ENCODE measurements around the gene GPHN.

GPHN gene

GRCh38 chr14:67111022-67111421, 603.1 kb downstream of the GPHN start:
- Histone ChIP-seq H3K9ac (ENCODE audit: low read depth, low read length) (no peak overlapping the region), H3K4me1 (ENCODE audit: control insufficient read depth, insufficient read depth, low read length) (no peaks in the 10 kb centered on the region), H3K9me3 (ENCODE audit: control insufficient read depth, insufficient read depth, low read length) (no peaks in the 10 kb centered on the region), H3K27me3 (ENCODE audit: control insufficient read depth, insufficient read depth, low read length) (no peaks in the 10 kb centered on the region), H3K36me3 (ENCODE audit: control insufficient read depth, insufficient read depth, low read length) (no peaks in the 10 kb centered on the region), H3K4me3 (ENCODE audit: low read depth, low read length) (no peak overlapping the region)

- H3K4me1 ChIP-seq (ENCODE audit: control insufficient read depth, insufficient read depth, low read length), result no peaks in the 10 kb centered on the region
- H3K4me3 ChIP-seq (ENCODE audit: low read depth, low read length), result no peak overlapping the region
- H3K9ac ChIP-seq (ENCODE audit: low read depth, low read length), result no peak overlapping the region
- no peaks in the 10 kb centered on the region for H3K27me3 ChIP-seq (ENCODE audit: control insufficient read depth, insufficient read depth, low read length)
- H3K36me3 ChIP-seq (ENCODE audit: control insufficient read depth, insufficient read depth, low read length), result no peaks in the 10 kb centered on the region
- no peaks in the 10 kb centered on the region for H3K9me3 ChIP-seq (ENCODE audit: control insufficient read depth, insufficient read depth, low read length)
Observed at GRCh38 chr14:67112344-67112743, 604.4 kb downstream of the GPHN start.

GRCh38 chr14:67127174-67127573, 619.2 kb downstream of the GPHN start:
- H3K4me1 ChIP-seq (ENCODE audit: control insufficient read depth, insufficient read depth, low read length), result no peaks in the 10 kb centered on the region
- no peaks in the 10 kb centered on the region for H3K27me3 ChIP-seq (ENCODE audit: control insufficient read depth, insufficient read depth, low read length)
- no peak overlapping the region for H3K4me3 ChIP-seq (ENCODE audit: low read depth, low read length)
- no peak overlapping the region for H3K9ac ChIP-seq (ENCODE audit: low read depth, low read length)
- no peaks in the 10 kb centered on the region for H3K36me3 ChIP-seq (ENCODE audit: control insufficient read depth, insufficient read depth, low read length)
- no peaks in the 10 kb centered on the region for H3K9me3 ChIP-seq (ENCODE audit: control insufficient read depth, insufficient read depth, low read length)

GRCh38 chr14:67129768-67130167, 621.8 kb downstream of the GPHN start:
- Histone ChIP-seq H3K4me3 (ENCODE audit: low read depth, low read length) (no peak overlapping the region), H3K36me3 (ENCODE audit: control insufficient read depth, insufficient read depth, low read length) (no peaks in the 10 kb centered on the region), H3K27me3 (ENCODE audit: control insufficient read depth, insufficient read depth, low read length) (no peaks in the 10 kb centered on the region), H3K9ac (ENCODE audit: low read depth, low read length) (no peak overlapping the region), H3K4me1 (ENCODE audit: control insufficient read depth, insufficient read depth, low read length) (no peaks in the 10 kb centered on the region), H3K9me3 (ENCODE audit: control insufficient read depth, insufficient read depth, low read length) (no peaks in the 10 kb centered on the region)

GRCh38 chr14:67131691-67132090, 623.7 kb downstream of the GPHN start:
- H3K9me3 ChIP-seq (ENCODE audit: control insufficient read depth, insufficient read depth, low read length), result no peaks in the 10 kb centered on the region
- H3K36me3 ChIP-seq (ENCODE audit: control insufficient read depth, insufficient read depth, low read length), result no peaks in the 10 kb centered on the region
- no peaks in the 10 kb centered on the region for H3K27me3 ChIP-seq (ENCODE audit: control insufficient read depth, insufficient read depth, low read length)
- H3K9ac ChIP-seq (ENCODE audit: low read depth, low read length), result no peak overlapping the region
- H3K4me1 ChIP-seq (ENCODE audit: control insufficient read depth, insufficient read depth, low read length), result no peaks in the 10 kb centered on the region
- no peak overlapping the region for H3K4me3 ChIP-seq (ENCODE audit: low read depth, low read length)

- Histone ChIP-seq H3K4me1 (ENCODE audit: control insufficient read depth, insufficient read depth, low read length) (no peaks in the 10 kb centered on the region), H3K4me3 (ENCODE audit: low read depth, low read length) (no peak overlapping the region), H3K9me3 (ENCODE audit: control insufficient read depth, insufficient read depth, low read length) (no peaks in the 10 kb centered on the region), H3K36me3 (ENCODE audit: control insufficient read depth, insufficient read depth, low read length) (no peaks in the 10 kb centered on the region), H3K27me3 (ENCODE audit: control insufficient read depth, insufficient read depth, low read length) (no peaks in the 10 kb centered on the region), H3K9ac (ENCODE audit: low read depth, low read length) (no peak overlapping the region)
Observed at GRCh38 chr14:67133144-67133543, 625.2 kb downstream of the GPHN start.

- H3K4me3 ChIP-seq (ENCODE audit: low read depth, low read length), result no peak overlapping the region
- no peaks in the 10 kb centered on the region for H3K27me3 ChIP-seq (ENCODE audit: control insufficient read depth, insufficient read depth, low read length)
- H3K9ac ChIP-seq (ENCODE audit: low read depth, low read length), result no peak overlapping the region
- no peaks in the 10 kb centered on the region for H3K36me3 ChIP-seq (ENCODE audit: control insufficient read depth, insufficient read depth, low read length)
- H3K4me1 ChIP-seq (ENCODE audit: control insufficient read depth, insufficient read depth, low read length), result no peaks in the 10 kb centered on the region
- H3K9me3 ChIP-seq (ENCODE audit: control insufficient read depth, insufficient read depth, low read length), result no peaks in the 10 kb centered on the region
Observed at GRCh38 chr14:67133595-67134441, 625.9 kb downstream of the GPHN start.

GRCh38 chr14:67137744-67138371, 629.9 kb downstream of the GPHN start:
- Histone ChIP-seq H3K27me3 (ENCODE audit: control insufficient read depth, insufficient read depth, low read length) (no peaks in the 10 kb centered on the region), H3K4me3 (ENCODE audit: low read depth, low read length) (no peak overlapping the region), H3K9ac (ENCODE audit: low read depth, low read length) (no peak overlapping the region), H3K9me3 (ENCODE audit: control insufficient read depth, insufficient read depth, low read length) (no peaks in the 10 kb centered on the region), H3K4me1 (ENCODE audit: control insufficient read depth, insufficient read depth, low read length) (no peaks in the 10 kb centered on the region), H3K36me3 (ENCODE audit: control insufficient read depth, insufficient read depth, low read length) (no peaks in the 10 kb centered on the region)

GRCh38 chr14:67140556-67140955, 632.6 kb downstream of the GPHN start:
- Histone ChIP-seq H3K9me3 (ENCODE audit: control insufficient read depth, insufficient read depth, low read length) (no peaks in the 10 kb centered on the region), H3K4me1 (ENCODE audit: control insufficient read depth, insufficient read depth, low read length) (no peaks in the 10 kb centered on the region), H3K9ac (ENCODE audit: low read depth, low read length) (no peak overlapping the region), H3K4me3 (ENCODE audit: low read depth, low read length) (no peak overlapping the region), H3K36me3 (ENCODE audit: control insufficient read depth, insufficient read depth, low read length) (no peaks in the 10 kb centered on the region), H3K27me3 (ENCODE audit: control insufficient read depth, insufficient read depth, low read length) (no peaks in the 10 kb centered on the region)

GRCh38 chr14:67141146-67141900, 633.4 kb downstream of the GPHN start:
- no peak overlapping the region for H3K9ac ChIP-seq (ENCODE audit: low read depth, low read length)
- no peaks in the 10 kb centered on the region for H3K9me3 ChIP-seq (ENCODE audit: control insufficient read depth, insufficient read depth, low read length)
- H3K4me1 ChIP-seq (ENCODE audit: control insufficient read depth, insufficient read depth, low read length), result no peaks in the 10 kb centered on the region
- H3K36me3 ChIP-seq (ENCODE audit: control insufficient read depth, insufficient read depth, low read length), result no peaks in the 10 kb centered on the region
- no peak overlapping the region for H3K4me3 ChIP-seq (ENCODE audit: low read depth, low read length)
- no peaks in the 10 kb centered on the region for H3K27me3 ChIP-seq (ENCODE audit: control insufficient read depth, insufficient read depth, low read length)

GRCh38 chr14:67151082-67151666, 643.2 kb downstream of the GPHN start:
- Histone ChIP-seq H3K9ac (ENCODE audit: low read depth, low read length) (no peak overlapping the region), H3K27me3 (ENCODE audit: control insufficient read depth, insufficient read depth, low read length) (no peaks in the 10 kb centered on the region), H3K36me3 (ENCODE audit: control insufficient read depth, insufficient read depth, low read length) (no peaks in the 10 kb centered on the region), H3K9me3 (ENCODE audit: control insufficient read depth, insufficient read depth, low read length) (no peaks in the 10 kb centered on the region), H3K4me3 (ENCODE audit: low read depth, low read length) (no peak overlapping the region), H3K4me1 (ENCODE audit: control insufficient read depth, insufficient read depth, low read length) (no peaks in the 10 kb centered on the region)
